NCI-H1436 (cell line): Measurements from ENCODE around the gene C16orf89.

Experiments
- DNase-seq: peaks from one replicate; lab custom pipeline; 2025; lab: John Stamatoyannopoulos, UW

C16orf89 gene

DNA sequence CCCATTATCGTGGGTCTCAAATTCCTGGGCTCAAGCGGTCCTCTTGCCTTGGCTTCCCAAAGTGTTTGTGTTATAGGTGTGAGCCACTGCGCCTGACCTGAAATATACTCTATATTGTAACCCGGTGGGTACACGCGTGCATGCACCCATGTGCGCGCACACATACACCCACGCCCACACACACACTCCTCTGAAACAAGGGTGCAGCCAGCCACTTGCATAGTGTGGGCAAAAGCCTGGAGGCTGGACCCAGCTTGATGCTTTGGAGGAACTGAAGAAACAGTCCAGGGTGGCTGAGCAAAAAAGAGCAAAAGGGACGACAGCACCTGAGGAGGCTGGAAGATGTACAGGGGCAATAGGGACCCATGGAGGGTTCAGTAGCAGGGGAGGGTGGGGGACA, 61.9 kb downstream of the C16orf89 start:
- DNase-seq, result no peak

DNA sequence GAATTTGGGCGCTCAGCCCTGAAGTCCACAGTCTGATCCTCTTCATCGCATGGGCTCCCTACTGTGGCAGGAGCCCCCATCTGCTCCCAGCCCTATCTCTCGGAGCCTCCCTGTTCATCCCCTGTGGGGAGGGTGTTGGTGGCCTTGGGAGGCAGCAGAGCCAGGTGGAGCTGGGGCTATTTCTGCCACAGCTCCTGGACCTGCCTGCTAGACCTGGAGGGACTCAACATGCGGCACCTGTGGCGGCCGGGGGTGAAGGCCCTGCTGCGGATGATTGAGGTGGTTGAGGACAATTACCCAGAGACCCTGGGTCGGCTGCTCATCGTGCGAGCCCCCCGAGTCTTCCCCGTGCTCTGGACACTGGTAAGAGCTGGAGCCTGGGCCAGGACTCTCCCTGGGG, 62.5 kb downstream of the C16orf89 start:
- DNase-seq, result no peak

DNA sequence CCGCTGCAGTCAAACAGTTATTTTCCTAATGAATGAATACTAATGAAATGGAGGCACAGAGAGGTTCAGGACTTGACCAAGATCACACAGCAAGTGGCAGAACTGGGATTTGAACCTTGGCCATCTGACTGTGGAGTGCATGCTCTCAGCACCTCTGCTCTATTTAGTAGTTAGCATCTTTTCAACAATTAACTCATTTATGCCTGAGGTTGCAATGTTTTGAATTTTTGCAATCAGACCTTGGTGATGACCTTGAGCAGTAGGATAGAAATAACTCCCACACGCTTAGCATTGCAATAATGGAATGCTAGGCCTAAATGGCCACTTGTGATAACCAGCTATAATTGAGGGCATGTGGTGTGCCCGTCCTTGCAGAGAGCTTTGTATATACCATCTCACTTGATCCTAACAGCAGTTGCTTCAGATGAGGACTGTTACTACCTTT, 63.0 kb downstream of the C16orf89 start:
- no peak for DNase-seq

DNA sequence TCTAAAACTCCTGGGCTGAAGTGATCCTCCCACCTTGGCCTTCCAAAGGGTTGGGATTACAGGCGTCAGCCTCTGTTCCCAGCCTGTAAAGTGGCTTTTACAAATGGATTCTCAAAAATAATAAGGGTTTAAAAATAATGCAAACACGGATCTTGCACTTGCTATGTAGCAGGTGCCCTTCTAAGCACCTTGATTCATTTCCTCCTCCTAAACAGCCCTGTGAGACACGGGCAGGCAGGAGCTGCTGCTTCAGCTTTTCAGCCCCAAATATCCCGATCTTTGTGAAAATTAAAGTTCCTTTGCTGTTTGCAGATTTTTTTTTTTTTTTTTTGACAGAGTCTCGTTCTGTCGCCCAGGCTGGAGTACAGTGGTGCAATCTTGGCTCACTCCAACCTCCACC, 63.8 kb downstream of the C16orf89 start:
- no peak for DNase-seq

DNA sequence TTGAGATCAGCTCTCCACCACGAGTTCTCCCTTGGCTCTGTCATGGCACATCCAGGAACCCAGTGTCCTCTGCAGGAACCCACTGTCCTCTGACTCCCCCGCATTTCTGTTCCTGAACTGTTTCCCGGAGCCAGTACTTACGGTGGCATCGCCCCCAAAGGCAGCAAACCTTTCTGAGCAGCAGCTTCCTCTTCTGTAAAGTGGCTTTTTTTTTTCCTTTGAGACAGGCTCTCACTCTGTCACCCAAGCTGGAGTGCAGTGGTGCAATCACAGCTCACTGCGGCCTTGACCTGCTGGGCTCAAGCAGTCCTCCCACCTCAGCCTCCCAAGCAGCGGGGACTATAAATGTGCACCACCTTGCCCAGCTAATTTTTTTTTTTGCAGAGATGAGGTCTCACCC, 64.2 kb downstream of the C16orf89 start:
- DNase-seq, result no peak

DNA sequence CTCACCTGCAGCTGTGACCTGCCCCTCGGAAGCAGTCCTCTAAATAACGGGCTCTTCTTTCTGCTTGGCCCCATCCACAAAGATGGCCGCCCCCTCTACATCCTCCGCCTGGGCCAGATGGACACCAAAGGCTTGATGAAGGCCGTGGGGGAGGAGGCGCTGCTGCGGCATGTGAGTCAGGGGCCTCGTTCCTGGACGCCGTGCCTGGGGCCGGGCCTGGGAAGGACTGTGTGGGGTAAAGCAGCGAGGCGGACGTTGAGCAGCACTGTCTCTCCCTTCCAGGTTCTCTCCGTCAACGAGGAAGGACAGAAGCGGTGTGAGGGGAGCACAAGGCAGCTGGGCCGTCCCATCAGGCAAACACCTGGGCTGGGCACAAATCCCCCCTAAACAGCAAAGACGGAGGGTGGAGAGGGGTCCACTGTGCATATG, 65.2 kb downstream of the C16orf89 start:
- no peak for DNase-seq

DNA sequence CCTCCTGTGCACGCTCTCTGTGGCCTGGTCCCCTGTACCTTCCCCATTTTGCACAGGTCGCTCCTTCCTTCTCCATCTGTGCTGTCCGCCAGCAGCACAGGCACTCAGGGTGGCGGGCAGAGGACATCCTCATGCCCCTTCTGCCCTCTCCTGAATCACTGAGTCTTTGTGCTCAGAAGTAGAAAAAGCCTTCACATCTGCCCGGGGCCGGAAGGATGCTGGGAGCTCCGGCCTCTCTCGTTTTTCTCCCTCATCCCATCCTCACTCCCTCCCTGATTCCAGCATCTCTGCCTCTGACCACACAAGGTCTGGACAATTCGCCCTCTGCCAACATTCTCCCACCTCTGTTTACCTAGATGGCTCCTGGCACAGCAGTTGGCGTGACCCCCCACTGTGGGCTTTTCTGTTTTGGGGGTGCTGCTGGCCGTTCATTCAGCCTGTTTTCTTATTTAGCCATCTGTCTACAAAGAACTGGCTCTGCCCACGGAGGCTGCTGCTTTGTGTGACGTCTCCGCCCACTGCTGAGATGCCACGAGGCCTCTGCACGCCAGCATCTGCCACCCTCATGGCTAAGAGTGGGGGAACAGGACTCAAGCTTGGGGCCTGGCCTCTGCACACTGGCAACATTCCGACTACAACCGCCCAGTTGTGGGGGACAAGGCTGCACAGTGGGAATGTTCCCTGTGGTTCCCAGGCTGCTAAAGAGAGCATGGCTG, 70.9 kb downstream of the C16orf89 start:
- DNase-seq, result no peak
